GM21576 (cell line): ENCODE data around the gene RPL35.

Experiments
- ATAC-seq: cut with Tn5 transposase; IDR thresholded peaks from one replicate; pipeline ENCODE4 v1.9.1; 2021; ENCODE audit warnings: mild to moderate bottlenecking, moderate library complexity; ENCODE audit not compliant: unreplicated experiment

The RPL35 gene

GRCh38 chr9:124828489-124829333, 33.0 kb downstream of the RPL35 start:
- ATAC-seq: no peak

GRCh38 chr9:124820698-124821623, 40.8 kb downstream of the RPL35 start:
- no peak for ATAC-seq

GRCh38 chr9:124818431-124819281, 43.1 kb downstream of the RPL35 start:
- no peak for ATAC-seq

GRCh38 chr9:124815601-124816000, 46.2 kb downstream of the RPL35 start:
- no peak for ATAC-seq

DNA sequence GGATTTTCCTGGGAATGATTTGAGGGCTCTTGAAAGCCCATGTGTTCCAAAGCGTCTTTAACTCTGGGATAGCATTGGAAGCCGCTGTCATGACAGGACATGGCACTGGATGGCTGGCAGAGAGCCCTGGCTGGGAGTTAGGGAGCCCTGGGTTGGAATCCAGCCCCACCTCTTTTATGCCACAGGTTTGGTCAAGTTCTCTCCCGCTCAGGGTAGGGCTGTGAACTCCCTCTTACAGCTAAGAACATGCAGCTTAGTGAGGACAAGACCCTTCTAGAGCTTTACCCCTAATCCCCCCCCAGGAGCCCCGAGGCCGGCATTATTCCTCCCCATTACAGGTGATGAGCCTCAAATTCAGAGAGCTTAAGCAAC, 47.6 kb downstream of the RPL35 start:
- ATAC-seq: no peak

DNA sequence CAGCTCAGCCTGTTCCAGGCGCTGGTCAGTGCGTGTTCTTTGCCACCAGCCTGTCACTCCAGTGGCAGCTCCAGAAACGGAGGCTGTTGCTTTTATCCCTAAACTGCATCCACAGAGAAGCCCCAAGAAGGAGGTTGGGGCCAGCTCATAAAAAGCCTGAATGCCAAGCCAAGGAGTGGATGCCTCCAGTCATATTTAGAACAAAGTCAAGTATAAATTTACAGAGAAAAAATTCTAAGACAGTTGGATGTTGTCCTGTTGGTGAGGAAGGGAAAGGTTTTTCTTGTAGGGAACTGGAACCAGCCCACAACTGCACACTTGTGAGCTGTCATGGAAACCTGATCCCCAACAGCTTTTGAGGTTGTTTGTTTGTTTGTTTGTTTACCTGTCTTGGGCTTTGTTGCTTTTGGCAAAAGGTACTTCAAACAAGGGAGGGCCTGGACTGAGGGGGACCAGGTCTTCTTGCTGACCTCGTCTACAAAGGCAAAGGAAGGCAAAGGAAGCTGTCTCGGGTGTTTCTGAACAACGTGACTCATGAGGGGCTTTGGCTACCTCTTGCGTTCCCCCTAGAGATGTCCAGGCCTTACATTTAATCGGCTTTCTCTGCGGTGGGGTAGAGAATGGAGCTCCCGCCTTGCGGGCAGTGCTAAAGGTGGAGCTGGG, 48.1 kb downstream of the RPL35 start:
- ATAC-seq: no peak

DNA sequence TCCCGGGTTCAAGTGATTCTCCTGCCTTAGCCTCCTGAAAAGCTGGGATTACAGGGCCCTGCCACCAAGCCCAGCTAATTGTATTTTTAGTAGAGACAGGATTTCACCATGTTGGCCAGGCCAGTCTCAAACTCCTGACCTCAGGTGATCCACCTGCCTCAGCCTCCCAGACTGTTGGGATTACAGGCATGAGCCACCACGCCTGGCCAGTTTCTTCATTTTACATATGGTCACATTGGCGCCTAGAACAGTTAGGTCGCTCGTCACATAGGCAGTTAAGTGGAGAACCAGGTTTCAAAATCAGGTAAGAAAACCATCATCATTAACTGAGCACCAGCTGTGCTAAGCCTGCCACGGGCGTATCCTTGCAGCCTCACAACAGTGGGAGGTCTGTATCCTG, 48.7 kb downstream of the RPL35 start:
- no peak for ATAC-seq

DNA sequence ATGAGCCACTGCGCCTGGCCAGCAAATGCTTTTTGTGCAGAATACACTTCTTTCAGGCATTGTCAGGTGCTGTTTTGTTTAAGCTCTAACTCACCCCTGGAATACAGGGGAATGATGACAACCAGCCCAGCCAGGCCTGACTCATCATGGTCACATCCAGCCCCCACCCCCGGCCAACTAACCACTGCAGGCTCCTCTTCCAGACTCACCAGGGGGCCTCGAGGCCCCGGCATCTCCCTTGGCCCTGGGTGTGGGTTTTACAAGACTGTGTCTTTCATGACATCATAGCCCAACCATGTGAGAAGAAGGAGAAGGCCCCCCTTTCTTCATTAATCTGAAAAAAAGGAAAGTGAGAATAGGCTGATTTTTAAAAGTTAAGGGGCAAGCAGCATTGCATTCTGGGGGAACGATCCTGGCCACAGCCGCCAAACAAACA, 49.3 kb downstream of the RPL35 start:
- no peak for ATAC-seq

GRCh38 chr9:124810663-124811355, 50.9 kb downstream of the RPL35 start:
- no peak for ATAC-seq

- ATAC-seq: no peak
Measured at GRCh38 chr9:124809741-124810500, 51.8 kb downstream of the RPL35 start.

- ATAC-seq: no peak
Measured at GRCh38 chr9:124809211-124809610, 52.5 kb downstream of the RPL35 start.

- no peak for ATAC-seq
Measured at GRCh38 chr9:124808246-124808956, 53.4 kb downstream of the RPL35 start.
